ENCODE data around the gene GRIN2A.

DNA sequence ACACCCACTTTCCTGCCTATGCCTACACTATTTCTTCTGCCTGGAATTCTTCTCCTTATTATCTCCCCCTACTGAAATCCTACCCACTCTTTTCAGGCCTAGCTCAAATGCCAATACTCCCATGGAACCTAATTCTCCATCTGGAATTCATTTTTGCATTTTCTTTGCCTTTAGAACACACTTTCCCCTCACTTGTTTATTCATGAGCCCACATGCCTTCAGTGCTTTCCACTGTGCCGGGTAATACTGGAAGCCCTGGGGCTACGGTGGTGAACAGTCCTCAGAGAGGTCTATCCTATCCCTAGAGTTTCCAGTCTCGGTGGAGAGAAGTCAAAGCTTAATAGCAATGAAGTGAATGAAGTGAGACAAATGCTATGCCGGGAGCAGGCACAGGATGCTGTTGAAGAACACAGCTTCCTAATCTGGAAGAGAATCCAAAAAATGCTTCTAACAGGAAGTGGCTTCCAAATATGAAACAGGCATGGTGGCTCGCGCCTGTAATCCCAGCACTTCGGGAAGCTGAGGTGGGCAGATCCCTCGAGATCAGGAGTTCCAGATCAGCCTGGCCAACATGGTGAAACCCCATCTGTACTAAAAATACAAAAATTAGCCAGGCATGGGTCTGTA is 322.4 kb downstream of the GRIN2A start:
- TF ChIP-seq CTCF (IDR thresholded peaks at IDR 0.05) (no peak), POLR2A (IDR thresholded peaks at IDR 0.05) (no peak)
